CD4-positive, alpha-beta T cell treated with Interleukin-2 at 100 ng/mL for 4 hours (primary cell): Measurements from ENCODE around the gene TRIM2.
"Not testable (repeated sequence)": the region's sequence is repeated elsewhere in the genome, so short reads cannot be mapped to it uniquely, and the experiment has no call there.

Experiments
- DNase-seq: peaks from one replicate; pipeline ENCODE4 v3.0.0-alpha.2; 2020; ENCODE audit warnings: low spot score

TRIM2 gene

GRCh38 chr4:153204247-153204671 is at the start of gene TRIM2:
TRIM2 (plus strand) TSS chr4:153204443; CDS start chr4:153204531, 88 bp downstream.
- DNase-seq = no peak

DNA sequence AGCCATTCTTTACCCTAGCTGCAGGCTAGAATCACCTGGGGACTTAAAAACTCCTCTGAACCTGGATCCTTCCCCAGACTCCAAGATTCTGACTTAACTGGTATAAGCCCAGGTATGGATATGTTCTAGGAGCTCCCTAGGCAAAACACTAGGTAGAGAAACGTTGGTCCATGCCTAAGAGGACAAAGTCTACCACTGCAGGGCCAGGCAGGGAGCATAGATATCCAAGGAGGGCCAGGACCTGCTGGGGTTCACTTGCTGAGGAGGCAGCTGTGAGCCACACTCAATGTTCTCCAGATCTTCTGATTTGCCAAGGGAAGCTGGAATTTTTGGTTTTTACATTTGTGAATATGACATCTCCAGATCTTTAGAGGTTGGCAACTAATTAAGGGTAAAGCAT is 48.6 kb upstream of the TRIM2 start:
- no peak for DNase-seq

DNA sequence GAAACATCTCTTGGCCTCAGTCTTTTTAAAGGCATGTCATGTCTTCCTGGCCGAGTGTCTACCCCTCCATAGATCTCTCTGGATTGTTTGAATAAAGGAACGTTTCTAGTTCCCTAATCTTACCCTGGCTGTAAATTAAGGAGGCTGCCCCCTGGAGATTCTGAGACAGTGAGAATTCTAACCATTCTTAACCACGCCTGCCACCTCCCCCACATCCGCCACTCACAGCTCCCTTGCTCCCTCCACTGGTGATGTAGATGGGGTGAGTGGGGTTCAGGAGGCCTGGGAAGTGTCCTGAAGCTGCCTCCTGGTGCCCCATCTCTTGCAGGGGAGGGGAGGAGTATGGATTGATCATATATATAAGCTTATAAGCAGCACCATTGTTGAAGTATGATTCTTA is 48.0 kb upstream of the TRIM2 start:
- peak; percentile 26 for DNase-seq

GRCh38 chr4:153156721-153157120 is 47.5 kb upstream of the TRIM2 start:
- DNase-seq = no peak

DNA sequence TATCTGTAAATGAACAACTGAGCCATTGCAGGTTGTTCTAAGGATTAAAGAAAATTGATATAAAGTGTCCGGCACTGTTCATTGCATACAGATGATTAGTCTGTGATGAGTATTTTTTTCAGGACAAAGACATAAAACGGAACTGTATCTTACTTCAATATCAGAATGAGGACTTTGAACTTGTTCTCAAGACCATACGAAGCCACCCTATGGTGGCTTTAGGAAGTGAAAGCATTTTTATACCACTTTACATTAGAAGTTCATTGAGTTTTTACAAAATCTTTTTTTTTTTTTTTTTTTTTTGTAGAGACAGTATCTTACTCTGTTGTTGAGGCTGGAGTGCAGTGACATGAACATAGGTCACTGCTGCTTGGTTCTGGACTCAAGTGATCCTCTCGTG is 45.2 kb upstream of the TRIM2 start:
- DNase-seq = no peak

- no peak for DNase-seq
Measured at GRCh38 chr4:153159728-153160221, 44.5 kb upstream of the TRIM2 start.

DNA sequence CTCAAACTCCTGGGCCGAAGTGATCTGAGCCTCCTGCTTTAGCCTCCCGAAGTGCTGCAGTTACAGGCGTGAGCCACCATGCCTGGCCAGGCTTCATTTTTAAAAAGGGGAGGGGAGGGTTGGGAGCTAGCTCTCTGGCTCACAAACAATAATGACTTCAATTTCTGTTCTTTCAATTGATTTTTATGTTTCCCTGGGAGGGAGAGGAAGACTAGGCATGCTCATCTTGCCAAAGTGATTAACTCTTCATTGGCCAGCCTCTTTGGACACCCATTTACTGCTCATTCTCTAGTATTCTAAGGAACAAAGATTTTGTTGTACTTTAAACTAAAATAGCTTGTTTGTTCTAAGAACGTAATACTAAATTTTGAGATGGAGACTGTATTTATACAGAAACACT is 43.4 kb upstream of the TRIM2 start:
- DNase-seq = no peak

DNA sequence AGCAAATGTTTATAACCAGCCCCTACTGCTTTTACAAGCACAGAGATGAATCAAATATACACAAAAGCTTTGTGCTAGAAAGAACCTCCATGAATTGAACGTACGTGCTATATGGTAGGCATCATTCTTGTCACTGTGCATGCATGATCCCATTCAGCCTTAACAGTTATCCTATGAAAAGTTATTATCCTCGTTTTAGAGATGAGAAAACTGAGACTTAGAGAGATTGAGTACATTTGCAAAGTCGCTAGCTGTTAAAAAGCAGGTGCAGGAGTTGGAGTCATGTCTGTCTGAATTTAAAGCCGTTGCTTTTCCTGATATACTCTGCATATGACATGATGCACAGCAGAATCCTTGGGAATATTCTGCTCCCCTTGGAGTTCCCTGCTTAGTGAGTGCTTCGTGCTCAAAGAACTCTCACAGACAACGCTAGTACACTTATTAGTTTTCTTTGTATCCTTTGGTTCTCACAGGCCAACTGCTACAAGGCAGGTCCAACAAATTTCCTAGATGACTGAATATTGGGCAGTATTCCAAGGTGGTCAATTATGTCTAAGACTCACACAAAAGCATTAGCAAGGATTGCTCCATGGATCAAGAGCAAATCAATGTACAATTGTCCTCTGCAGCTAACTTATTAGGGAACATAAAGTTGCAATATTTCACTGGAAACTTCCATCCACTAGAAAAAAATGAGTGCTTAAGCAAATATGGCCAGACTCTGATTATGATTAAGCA is 42.8 kb upstream of the TRIM2 start:
- no peak for DNase-seq

DNA sequence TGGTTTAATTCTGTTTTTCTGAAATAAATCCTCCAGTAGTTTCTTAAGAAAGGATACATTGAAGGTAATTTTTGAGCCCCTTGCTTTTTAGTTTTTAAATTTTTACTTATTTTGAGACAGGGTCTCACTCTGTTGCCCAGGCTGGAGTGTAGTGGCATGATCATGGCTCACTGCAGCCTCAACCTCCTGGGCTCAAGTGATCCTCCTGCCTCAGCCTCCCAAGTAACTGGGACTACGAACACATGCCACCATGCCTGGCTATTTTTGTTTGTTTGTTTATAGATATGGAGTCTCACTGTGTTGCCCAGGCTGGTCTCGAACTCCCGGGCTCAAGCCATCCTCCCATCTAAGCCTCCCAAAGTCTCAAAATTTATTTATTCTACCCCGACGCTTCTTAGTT is 39.0 kb upstream of the TRIM2 start:
- not testable (repeated sequence) for DNase-seq

DNA sequence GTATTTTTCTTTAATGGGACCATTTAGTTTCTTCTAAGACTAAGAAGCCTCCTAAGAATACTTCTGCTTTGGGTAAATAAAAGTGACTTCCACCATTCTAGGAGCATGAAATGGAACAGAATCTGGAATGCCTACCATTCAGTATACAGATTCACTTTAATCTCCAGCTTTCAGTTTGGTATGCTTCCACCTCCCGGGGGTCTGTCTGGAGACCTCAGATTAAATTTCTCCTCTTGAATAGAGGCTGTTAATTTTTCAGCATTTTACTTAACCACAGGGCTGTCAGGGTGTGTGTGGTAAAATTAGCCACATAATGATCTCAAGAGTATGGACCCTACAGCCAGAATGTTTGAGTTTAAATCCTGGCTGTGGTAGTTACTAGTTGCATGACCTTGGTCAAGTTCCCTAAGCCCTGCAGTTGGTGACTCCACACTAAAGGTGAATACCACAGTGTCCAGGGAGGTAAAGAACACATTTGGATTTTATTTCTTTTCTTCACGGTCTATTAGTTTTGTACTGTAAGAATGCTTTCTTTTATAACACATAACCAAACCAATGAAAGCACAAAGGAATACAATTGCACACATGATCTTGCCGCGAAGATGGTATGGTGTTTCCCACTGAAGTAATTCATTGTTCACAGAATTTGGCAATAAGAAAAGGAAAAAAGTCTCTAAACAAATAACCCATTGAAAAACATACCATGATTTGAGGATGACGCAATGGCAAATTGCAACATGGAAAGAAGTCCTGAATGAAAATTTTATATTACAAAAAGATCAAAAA is 37.3 kb upstream of the TRIM2 start:
- no peak for DNase-seq

DNA sequence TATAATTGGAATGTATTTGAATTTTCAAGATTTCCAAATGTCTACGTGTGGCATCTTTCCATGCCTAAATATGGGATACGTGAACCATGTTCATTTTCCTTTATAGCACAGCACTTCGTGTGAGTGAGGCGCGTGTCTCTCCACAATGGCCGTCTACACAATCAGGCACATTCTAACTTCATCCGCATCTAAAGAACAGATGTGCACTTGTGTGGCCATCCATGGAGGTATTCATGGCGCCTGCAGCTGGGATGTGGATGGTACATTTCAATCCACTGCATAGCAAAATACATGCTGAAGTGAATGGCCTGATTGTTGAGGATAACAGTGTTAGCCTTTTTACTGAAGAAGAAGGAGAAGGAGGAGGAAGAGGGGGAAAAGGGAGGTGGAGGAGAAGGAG is 34.5 kb upstream of the TRIM2 start:
- no peak for DNase-seq

DNA sequence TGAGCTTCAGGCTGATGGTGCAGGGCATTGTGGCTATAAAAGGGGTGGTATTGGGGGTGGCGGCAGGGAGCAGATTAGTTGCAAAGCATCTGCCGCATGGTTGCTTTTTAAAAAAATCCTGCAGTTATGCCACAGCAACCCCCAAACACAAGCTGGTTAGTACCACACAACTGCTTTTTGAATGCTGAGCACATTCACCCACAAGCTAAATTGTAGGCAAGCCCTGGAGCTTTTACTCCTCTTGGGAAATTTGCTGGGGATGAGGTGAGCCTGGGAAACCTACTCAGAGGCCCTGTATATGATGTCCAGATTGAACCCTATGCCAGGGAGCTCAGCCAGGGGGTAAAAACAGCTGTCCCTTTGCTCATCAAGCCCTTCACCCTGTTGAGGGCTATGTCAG is 33.8 kb upstream of the TRIM2 start:
- no peak for DNase-seq

DNA sequence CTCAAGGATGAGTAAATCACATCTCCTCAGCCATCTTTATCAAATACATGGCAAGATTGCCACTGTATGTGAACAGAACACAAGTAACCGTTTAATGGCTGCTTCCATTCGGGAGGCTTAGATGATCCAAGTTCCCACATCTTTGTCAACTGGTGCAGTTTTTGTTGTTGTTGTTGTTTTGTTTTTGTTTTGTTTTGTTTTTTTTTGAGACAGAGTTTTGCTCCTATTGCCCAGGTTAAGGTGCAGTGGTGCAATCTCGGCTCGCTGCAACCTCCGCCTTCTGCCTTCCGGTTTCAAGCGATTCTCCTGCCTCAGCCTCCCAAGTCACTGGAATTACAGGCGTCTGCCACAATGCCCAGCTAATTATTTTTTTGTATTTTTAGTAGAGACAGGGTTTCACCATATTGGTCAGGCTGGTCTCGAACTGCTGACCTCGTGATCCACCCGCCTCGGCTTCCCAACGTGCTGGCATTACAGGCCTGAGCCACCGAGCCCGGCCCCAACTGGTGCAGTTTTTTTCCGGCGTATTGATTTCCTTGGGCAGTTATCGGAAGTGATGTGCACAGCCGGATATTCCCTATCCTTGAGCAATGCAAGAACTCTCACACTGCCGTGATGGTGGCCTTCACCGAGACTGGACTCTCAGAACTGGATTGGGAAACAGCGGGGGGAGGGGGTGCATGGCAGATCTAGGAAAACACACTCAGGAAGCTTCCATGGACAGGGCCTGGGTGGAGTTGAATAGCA is 29.2 kb upstream of the TRIM2 start:
- no peak for DNase-seq

- no peak for DNase-seq
Measured at GRCh38 chr4:153176938-153177337, 27.3 kb upstream of the TRIM2 start.

DNA sequence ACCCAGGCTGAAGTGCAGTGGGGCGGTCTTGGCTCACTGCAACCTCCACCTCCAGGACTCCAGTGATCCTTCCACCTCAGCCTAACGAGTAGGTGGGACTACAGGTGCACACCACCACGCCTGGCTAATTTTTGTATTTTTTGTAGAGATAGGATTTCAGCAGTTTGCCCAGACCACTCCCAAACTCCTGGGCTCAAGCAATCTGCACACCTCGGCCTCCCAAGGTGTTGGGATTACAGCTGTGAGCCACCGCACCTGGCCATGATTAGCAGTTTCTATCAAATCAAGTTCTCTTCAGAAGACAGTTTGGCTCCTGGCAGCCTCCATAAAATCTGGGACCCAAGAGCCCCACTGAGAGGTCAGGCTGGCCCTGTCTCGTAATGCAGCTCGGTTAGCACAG is 26.4 kb upstream of the TRIM2 start:
- DNase-seq = no peak

DNA sequence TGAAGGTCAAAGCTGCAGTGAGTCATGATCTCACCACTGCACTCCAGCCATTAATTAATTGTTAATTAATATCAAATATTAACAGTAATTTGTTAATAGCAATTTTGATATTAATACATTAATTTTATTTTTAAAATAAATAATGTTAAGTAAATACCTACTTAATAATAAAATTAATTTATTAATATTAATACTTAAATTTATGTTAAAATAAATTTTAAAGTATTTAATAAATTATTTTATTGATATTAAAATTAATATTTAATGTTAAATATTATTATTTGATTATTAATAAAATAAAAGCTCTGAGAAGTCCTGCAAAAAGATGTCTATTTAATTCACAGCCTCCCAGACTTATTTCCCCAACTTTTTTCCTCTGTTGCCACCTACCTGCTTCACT is 25.1 kb upstream of the TRIM2 start:
- DNase-seq = no peak

- no peak for DNase-seq
Measured at GRCh38 chr4:153181293-153181692, 22.9 kb upstream of the TRIM2 start.

DNA sequence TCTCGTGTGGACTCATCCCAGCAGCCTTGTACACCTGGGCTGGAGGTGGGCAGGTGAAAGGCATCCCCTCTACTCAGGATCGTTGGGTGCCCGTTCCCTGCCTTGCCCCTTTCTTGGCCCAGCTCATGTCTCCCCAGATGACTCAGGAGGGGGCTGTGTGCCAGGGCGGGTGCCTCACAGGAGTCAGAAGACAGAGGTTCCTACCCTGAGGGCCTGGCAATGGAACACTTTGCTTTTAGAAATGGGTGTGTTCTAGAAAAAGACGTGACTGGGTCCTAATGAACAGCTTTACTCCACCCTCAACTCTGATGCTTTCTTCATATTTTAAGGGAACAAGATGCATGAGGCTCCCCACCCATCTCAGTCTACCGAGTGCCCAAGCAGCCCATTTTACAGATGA is 22.5 kb upstream of the TRIM2 start:
- no peak for DNase-seq

GRCh38 chr4:153183146-153183545 is 21.1 kb upstream of the TRIM2 start:
- DNase-seq = no peak

DNA sequence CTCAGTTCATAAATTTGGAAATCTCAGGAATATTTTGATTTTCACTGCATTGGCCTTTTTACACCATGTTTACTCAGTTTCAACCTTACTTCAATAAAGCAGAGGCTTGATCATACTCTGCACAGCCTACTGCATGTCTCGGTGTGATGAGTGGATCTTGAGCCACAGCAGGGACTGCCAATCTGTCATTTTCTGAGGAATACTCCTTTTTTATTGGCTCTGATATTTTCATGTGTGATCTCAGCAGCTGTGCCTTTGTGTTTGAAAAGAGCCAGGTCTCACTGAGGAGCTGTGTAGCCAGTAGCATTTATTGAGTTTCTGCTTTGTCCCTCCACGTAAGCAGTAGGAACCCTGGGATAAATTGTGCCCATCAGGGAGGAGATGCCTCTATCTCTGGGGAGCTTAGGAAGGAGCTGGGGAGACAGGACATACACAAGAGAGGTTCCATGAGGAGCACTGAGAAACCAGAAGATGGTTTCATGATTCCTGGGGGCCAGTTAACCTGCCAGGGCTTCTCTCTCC is 18.9 kb upstream of the TRIM2 start:
- no peak for DNase-seq

- no peak for DNase-seq
Measured at GRCh38 chr4:153186046-153186728, 18.1 kb upstream of the TRIM2 start.
